BLaER1 treated with 17β-estradiol and CSF1 and Interleukin-3, amounts not matched to agents 10 nM and 100 nM (cell line): ENCODE measurements around the gene KRTAP19-6.
A peak's percentile ranks its signal among the peaks of the same experiment; 100 is the strongest.

Source experiments
- H3K27ac ChIP-seq, 11 experiments: shearing (Covaris generic); formaldehyde crosslinking; 2 replicates each; pipeline ENCODE4 v1.8.1; 2022
- H3K27me3 ChIP-seq, 11 experiments: shearing (Covaris generic); formaldehyde crosslinking; 2 replicates each; pipeline ENCODE4 v1.8.1; 2022
- H3K36me3 ChIP-seq, 11 experiments: shearing (Covaris generic); formaldehyde crosslinking; 2 replicates each; pipeline ENCODE4 v1.8.1; 2022
- H3K4me1 ChIP-seq, 10 experiments: shearing (Covaris generic); formaldehyde crosslinking; 2 replicates each; pipeline ENCODE4 v1.8.1; 2022
- H3K4me2 ChIP-seq, 11 experiments: shearing (Covaris generic); formaldehyde crosslinking; 2 replicates each; pipeline ENCODE4 v1.8.1; 2022
- H3K4me3 ChIP-seq, 10 experiments: shearing (Covaris generic); formaldehyde crosslinking; 2 replicates each; pipeline ENCODE4 v1.8.1; 2022
- H3K9ac ChIP-seq, 11 experiments: shearing (Covaris generic); formaldehyde crosslinking; 2 replicates each; pipeline ENCODE4 v1.8.1; 2022
- H3K9me3 ChIP-seq, 11 experiments: shearing (Covaris generic); formaldehyde crosslinking; replicated peaks in 1 of 11; 2 replicates each; pipeline ENCODE4 v1.8.1; 2022
- H4K20me1 ChIP-seq, 11 experiments: shearing (Covaris generic); formaldehyde crosslinking; 2 replicates each; pipeline ENCODE4 v1.8.1; 2022
- Cebpa-rat ChIP-seq, 11 experiments: shearing (Covaris generic); IDR thresholded peaks; 2 replicates each; pipeline ENCODE4 v1.8.1; 2022

Gene KRTAP19-6

GRCh38 chr21:30541764-30542163 is at the start of gene KRTAP19-6:
KRTAP19-6 (minus strand) TSS chr21:30541864; CDS start chr21:30541833, 31 bp downstream.
- H3K27ac ChIP-seq: no peak within 1 kb of the TSS
- no peak within 1 kb of the TSS for H3K9ac ChIP-seq
- TF ChIP-seq Cebpa-rat (IDR thresholded peaks at IDR 0.05): no peak
- H4K20me1 ChIP-seq: no peaks in the 10 kb centered on the region
- H3K9me3 ChIP-seq: no peaks in the 10 kb centered on the region
- H3K4me1 ChIP-seq: no peaks in the 10 kb centered on the region
- no peak within 1 kb of the TSS for H3K4me3 ChIP-seq
- no peak within 1 kb of the TSS for H3K4me2 ChIP-seq
- H3K36me3 ChIP-seq: no peaks in the 10 kb centered on the region
- no peaks in the 10 kb centered on the region for H3K27me3 ChIP-seq

- Histone ChIP-seq H3K4me3 (no peak within 1 kb of the TSS), H3K36me3 (no peaks in the 10 kb centered on the region), H4K20me1 (no peaks in the 10 kb centered on the region), H3K4me2 (no peak within 1 kb of the TSS), H3K4me1 (no peaks in the 10 kb centered on the region), H3K9ac (no peak within 1 kb of the TSS), H3K27ac (no peak within 1 kb of the TSS), H3K27me3 (no peaks in the 10 kb centered on the region), H3K9me3 (no peaks in the 10 kb centered on the region)
- TF ChIP-seq Cebpa-rat (IDR thresholded peaks at IDR 0.05): no peak
These were observed 48.6 kb upstream of the KRTAP19-6 start, which contains the start of gene KRTAP22-2 for GRCh38 chr21:30590297-30590696. KRTAP22-2 (minus strand) TSS chr21:30590397.

- H3K9me3 ChIP-seq: no peaks in the 10 kb centered on the region
- no peaks in the 10 kb centered on the region for H4K20me1 ChIP-seq
- no peak overlapping the region for H3K4me3 ChIP-seq
- H3K4me2 ChIP-seq: no peak overlapping the region
- no peak overlapping the region for H3K9ac ChIP-seq
- no peaks in the 10 kb centered on the region for H3K36me3 ChIP-seq
- H3K27me3 ChIP-seq: no peaks in the 10 kb centered on the region
- TF ChIP-seq Cebpa-rat (IDR thresholded peaks at IDR 0.05): no peak
- H3K27ac ChIP-seq: no peak overlapping the region
- H3K4me1 ChIP-seq: no peaks in the 10 kb centered on the region
These were observed 41.2 kb upstream of the KRTAP19-6 start for GRCh38 chr21:30582870-30583269.

GRCh38 chr21:30580132-30580531 is 38.5 kb upstream of the KRTAP19-6 start:
- H3K36me3 ChIP-seq: no peaks in the 10 kb centered on the region
- no peaks in the 10 kb centered on the region for H3K27me3 ChIP-seq
- H3K27ac ChIP-seq: no peak overlapping the region
- no peaks in the 10 kb centered on the region for H4K20me1 ChIP-seq
- no peak overlapping the region for H3K4me3 ChIP-seq
- H3K4me2 ChIP-seq: no peak overlapping the region
- H3K4me1 ChIP-seq: no peaks in the 10 kb centered on the region
- no peak overlapping the region for H3K9ac ChIP-seq
- no peak for TF ChIP-seq Cebpa-rat (IDR thresholded peaks at IDR 0.05)
- no peaks in the 10 kb centered on the region for H3K9me3 ChIP-seq

GRCh38 chr21:30579346-30579745 is 37.7 kb upstream of the KRTAP19-6 start:
- Histone ChIP-seq H4K20me1 (no peaks in the 10 kb centered on the region), H3K4me1 (no peaks in the 10 kb centered on the region), H3K9me3 (no peaks in the 10 kb centered on the region), H3K4me2 (no peak overlapping the region), H3K27ac (no peak overlapping the region), H3K4me3 (no peak overlapping the region), H3K9ac (no peak overlapping the region), H3K36me3 (no peaks in the 10 kb centered on the region), H3K27me3 (no peaks in the 10 kb centered on the region)
- TF ChIP-seq Cebpa-rat (IDR thresholded peaks at IDR 0.05): no peak

- no peaks in the 10 kb centered on the region for H4K20me1 ChIP-seq
- H3K9me3 ChIP-seq: no peaks in the 10 kb centered on the region
- H3K4me3 ChIP-seq: no peak overlapping the region
- H3K27ac ChIP-seq: no peak overlapping the region
- H3K36me3 ChIP-seq: no peaks in the 10 kb centered on the region
- H3K9ac ChIP-seq: no peak overlapping the region
- no peaks in the 10 kb centered on the region for H3K4me1 ChIP-seq
- no peak overlapping the region for H3K4me2 ChIP-seq
- no peak for TF ChIP-seq Cebpa-rat (IDR thresholded peaks at IDR 0.05)
- H3K27me3 ChIP-seq: no peaks in the 10 kb centered on the region
These were observed 36.1 kb upstream of the KRTAP19-6 start for GRCh38 chr21:30577766-30578165.

GRCh38 chr21:30567617-30568016 is 26.0 kb upstream of the KRTAP19-6 start:
- H3K27me3 ChIP-seq: no peaks in the 10 kb centered on the region
- no peaks in the 10 kb centered on the region for H3K36me3 ChIP-seq
- H3K4me2 ChIP-seq: no peak overlapping the region
- H3K4me3 ChIP-seq: no peak overlapping the region
- H3K4me1 ChIP-seq: no peaks in the 10 kb centered on the region
- no peak overlapping the region for H3K27ac ChIP-seq
- H3K9ac ChIP-seq: no peak overlapping the region
- no peak for TF ChIP-seq Cebpa-rat (IDR thresholded peaks at IDR 0.05)
- no peaks in the 10 kb centered on the region for H3K9me3 ChIP-seq
- H4K20me1 ChIP-seq: no peaks in the 10 kb centered on the region

- H3K27me3 ChIP-seq: no peaks in the 10 kb centered on the region
- no peak overlapping the region for H3K9ac ChIP-seq
- no peaks in the 10 kb centered on the region for H3K9me3 ChIP-seq
- no peak overlapping the region for H3K4me2 ChIP-seq
- no peaks in the 10 kb centered on the region for H4K20me1 ChIP-seq
- no peak overlapping the region for H3K27ac ChIP-seq
- no peak overlapping the region for H3K4me3 ChIP-seq
- TF ChIP-seq Cebpa-rat (IDR thresholded peaks at IDR 0.05): no peak
- no peaks in the 10 kb centered on the region for H3K4me1 ChIP-seq
- no peaks in the 10 kb centered on the region for H3K36me3 ChIP-seq
These were observed 22.0 kb upstream of the KRTAP19-6 start for GRCh38 chr21:30563630-30564029.

GRCh38 chr21:30563072-30563471 is 21.4 kb upstream of the KRTAP19-6 start:
- Histone ChIP-seq H3K9ac (no peak overlapping the region), H3K4me1 (no peaks in the 10 kb centered on the region), H4K20me1 (no peaks in the 10 kb centered on the region), H3K27me3 (no peaks in the 10 kb centered on the region), H3K36me3 (no peaks in the 10 kb centered on the region), H3K4me3 (no peak overlapping the region), H3K4me2 (no peak overlapping the region), H3K27ac (no peak overlapping the region), H3K9me3 (no peaks in the 10 kb centered on the region)
- TF ChIP-seq Cebpa-rat (IDR thresholded peaks at IDR 0.05): no peak

GRCh38 chr21:30561957-30562356 is 20.3 kb upstream of the KRTAP19-6 start:
- no peaks in the 10 kb centered on the region for H3K9me3 ChIP-seq
- H3K36me3 ChIP-seq: no peaks in the 10 kb centered on the region
- peak in 1 of 11 experiments; percentile 52; a peak in 1 of 22 replicates for TF ChIP-seq Cebpa-rat (IDR thresholded peaks at IDR 0.05)

More at GRCh38 chr21:30561957-30562356, 20.3 kb upstream of the KRTAP19-6 start:
- no peak overlapping the region for H3K9ac ChIP-seq
- no peaks in the 10 kb centered on the region for H3K27me3 ChIP-seq
- no peak overlapping the region for H3K4me3 ChIP-seq
- no peaks in the 10 kb centered on the region for H3K4me1 ChIP-seq
- H3K27ac ChIP-seq: no peak overlapping the region
- H4K20me1 ChIP-seq: no peaks in the 10 kb centered on the region
- H3K4me2 ChIP-seq: no peak overlapping the region
